Uterus (tissue), 2 donors: ENCODE data around the gene SLTM.
"Not testable (repeated sequence)": the region's sequence is repeated elsewhere in the genome, so short reads cannot be mapped to it uniquely, and the experiment has no call there.

Source experiments
- POLR2A ChIP-seq, 2 donors: fragments of 450-650 bp; IDR thresholded peaks; one replicate each; pipeline ENCODE4 v1.6.1; 2016; ENCODE audit warnings: antibody characterized with exemption in 2 of 2, mild to moderate bottlenecking in 1 of 2, moderate library complexity in 1 of 2
- TF ChIP-seq, protein P1 (sequence below), 4 experiments: fragments of 200-600 bp in 2 of 4; fragments of 450-650 bp in 2 of 4; sonication (generic) in 2 of 4; IDR thresholded peaks; one replicate each; pipeline ENCODE4 v1.5.1; 2016 to 2019; ENCODE audit warnings: antibody characterized with exemption in 4 of 4, mild to moderate bottlenecking in 2 of 4, moderate library complexity in 1 of 4

DNA sequence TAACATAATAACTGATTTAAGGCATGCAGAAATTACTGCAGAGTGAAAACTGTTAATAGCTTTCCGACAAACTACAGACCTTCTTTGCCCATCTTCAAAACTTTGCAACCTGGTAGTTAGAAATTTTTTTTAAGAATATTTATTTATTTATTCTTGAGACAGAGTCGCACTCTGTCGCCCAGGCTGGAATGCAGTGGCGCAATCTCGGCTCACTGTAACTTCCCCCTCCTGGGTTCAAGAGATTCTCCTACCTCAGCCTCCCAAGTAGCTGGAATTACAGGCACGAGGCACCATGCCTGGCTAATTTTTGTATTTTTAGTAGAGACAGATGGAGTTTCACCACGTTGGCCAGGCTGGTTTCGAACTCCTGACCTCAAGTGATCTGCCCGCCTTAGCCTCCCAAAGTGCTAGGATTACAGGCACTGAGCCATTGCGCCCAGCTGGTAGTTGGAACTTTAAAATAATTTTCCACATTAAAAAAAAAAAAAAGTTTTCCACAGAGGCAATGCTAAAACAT is 15.8 kb downstream of the SLTM start:
- TF ChIP-seq, protein P1, sequence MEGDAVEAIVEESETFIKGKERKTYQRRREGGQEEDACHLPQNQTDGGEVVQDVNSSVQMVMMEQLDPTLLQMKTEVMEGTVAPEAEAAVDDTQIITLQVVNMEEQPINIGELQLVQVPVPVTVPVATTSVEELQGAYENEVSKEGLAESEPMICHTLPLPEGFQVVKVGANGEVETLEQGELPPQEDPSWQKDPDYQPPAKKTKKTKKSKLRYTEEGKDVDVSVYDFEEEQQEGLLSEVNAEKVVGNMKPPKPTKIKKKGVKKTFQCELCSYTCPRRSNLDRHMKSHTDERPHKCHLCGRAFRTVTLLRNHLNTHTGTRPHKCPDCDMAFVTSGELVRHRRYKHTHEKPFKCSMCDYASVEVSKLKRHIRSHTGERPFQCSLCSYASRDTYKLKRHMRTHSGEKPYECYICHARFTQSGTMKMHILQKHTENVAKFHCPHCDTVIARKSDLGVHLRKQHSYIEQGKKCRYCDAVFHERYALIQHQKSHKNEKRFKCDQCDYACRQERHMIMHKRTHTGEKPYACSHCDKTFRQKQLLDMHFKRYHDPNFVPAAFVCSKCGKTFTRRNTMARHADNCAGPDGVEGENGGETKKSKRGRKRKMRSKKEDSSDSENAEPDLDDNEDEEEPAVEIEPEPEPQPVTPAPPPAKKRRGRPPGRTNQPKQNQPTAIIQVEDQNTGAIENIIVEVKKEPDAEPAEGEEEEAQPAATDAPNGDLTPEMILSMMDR (IDR thresholded peaks at IDR 0.05), result not testable (repeated sequence)
- not testable (repeated sequence) for TF ChIP-seq POLR2A (IDR thresholded peaks at IDR 0.05)
